Measurements from ENCODE around the gene RNLS.

The RNLS gene

DNA sequence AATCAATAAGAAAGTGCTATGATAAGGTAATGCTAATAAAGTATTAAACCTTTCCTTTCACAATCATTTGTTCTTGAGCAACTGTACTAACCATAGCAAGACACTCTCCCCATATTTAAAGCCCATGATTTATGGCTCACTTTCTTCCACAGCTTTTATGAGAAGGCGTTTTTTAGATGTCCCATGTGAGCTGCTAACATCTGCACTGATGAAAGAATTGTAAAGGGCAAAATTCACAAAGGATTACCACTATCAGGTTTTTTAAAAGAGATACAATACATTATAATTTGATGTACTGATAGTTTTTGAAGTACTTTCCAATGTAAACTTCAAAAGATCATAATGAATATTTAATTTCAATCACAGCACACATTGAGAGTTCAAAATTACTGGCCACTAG is 75.7 kb downstream of the RNLS start:
- Histone ChIP-seq H3K9me2 (replicated peaks; ENCODE audit: insufficient read depth, low read length) (no peaks in the 10 kb centered on the region), H3K9me3 (ENCODE audit: insufficient read depth, low read length) (no peaks in the 10 kb centered on the region), H3K27ac (ENCODE audit: low read depth, low read length) (no peak overlapping the region), H3K4me3 (ENCODE audit: insufficient read depth, low read length, poor library complexity, severe bottlenecking) (no peak overlapping the region), H3F3A (ENCODE audit: insufficient read depth) (no peaks in the 10 kb centered on the region), H3K36me3 (ENCODE audit: low read length) (no peaks in the 10 kb centered on the region), H3K4me2 (ENCODE audit: low read depth, low read length, poor library complexity, severe bottlenecking) (no peak overlapping the region), H3K27me3 (ENCODE audit: low read length) (no peaks in the 10 kb centered on the region), H3K9ac (ENCODE audit: low read length) (no peak overlapping the region), H2AFZ (ENCODE audit: low read depth, low read length, severe bottlenecking) (no peak overlapping the region), H4K20me1 (ENCODE audit: low read depth, low read length) (no peaks in the 10 kb centered on the region), H3K79me2 (ENCODE audit: insufficient read depth, low read length) (no peaks in the 10 kb centered on the region)
- TF ChIP-seq EZH2phosphoT487 (conservative IDR thresholded peaks at IDR 0.05; ENCODE audit: low read length) = no peak
- TF ChIP-seq, protein P1, sequence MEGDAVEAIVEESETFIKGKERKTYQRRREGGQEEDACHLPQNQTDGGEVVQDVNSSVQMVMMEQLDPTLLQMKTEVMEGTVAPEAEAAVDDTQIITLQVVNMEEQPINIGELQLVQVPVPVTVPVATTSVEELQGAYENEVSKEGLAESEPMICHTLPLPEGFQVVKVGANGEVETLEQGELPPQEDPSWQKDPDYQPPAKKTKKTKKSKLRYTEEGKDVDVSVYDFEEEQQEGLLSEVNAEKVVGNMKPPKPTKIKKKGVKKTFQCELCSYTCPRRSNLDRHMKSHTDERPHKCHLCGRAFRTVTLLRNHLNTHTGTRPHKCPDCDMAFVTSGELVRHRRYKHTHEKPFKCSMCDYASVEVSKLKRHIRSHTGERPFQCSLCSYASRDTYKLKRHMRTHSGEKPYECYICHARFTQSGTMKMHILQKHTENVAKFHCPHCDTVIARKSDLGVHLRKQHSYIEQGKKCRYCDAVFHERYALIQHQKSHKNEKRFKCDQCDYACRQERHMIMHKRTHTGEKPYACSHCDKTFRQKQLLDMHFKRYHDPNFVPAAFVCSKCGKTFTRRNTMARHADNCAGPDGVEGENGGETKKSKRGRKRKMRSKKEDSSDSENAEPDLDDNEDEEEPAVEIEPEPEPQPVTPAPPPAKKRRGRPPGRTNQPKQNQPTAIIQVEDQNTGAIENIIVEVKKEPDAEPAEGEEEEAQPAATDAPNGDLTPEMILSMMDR (IDR thresholded peaks at IDR 0.05; ENCODE audit: insufficient read depth, low read length, poor library complexity, severe bottlenecking) = no peak

DNA sequence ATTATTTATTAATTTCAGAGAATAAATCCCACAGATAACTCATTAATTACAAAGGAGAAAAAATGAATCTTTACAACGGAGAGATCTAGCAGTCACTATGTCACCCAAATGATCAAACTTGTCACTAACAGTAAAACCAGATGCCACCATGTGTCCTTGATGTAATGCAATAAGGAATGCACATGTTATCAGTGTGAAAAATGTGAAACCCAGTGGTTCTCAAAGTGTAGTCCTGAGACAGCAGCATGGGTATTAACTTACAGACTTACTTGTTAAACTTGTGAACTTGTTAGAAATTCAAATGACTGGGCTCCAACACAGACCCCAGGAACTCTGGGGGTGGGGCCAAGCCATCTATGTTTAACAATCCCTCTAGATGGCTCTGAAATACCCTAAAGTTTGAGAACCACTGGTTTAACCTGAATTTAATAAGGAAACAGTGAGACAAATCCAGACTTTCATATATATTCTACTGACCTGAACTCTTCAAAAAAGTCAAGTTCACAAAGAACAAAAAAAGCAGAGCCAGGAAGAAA is 77.4 kb downstream of the RNLS start:
- Histone ChIP-seq H3K27me3 (ENCODE audit: low read length) (no peaks in the 10 kb centered on the region), H3K36me3 (ENCODE audit: low read length) (no peaks in the 10 kb centered on the region), H3K4me3 (ENCODE audit: insufficient read depth, low read length, poor library complexity, severe bottlenecking) (no peak overlapping the region), H2AFZ (ENCODE audit: low read depth, low read length, severe bottlenecking) (no peak overlapping the region), H3K9me3 (ENCODE audit: insufficient read depth, low read length) (no peaks in the 10 kb centered on the region), H3K4me2 (ENCODE audit: low read depth, low read length, poor library complexity, severe bottlenecking) (no peak overlapping the region), H3K9me2 (replicated peaks; ENCODE audit: insufficient read depth, low read length) (no peaks in the 10 kb centered on the region), H3K79me2 (ENCODE audit: insufficient read depth, low read length) (no peaks in the 10 kb centered on the region), H3K9ac (ENCODE audit: low read length) (no peak overlapping the region), H3F3A (ENCODE audit: insufficient read depth) (no peaks in the 10 kb centered on the region), H4K20me1 (ENCODE audit: low read depth, low read length) (no peaks in the 10 kb centered on the region), H3K27ac (ENCODE audit: low read depth, low read length) (no peak overlapping the region)
- TF ChIP-seq, protein P1 (IDR thresholded peaks at IDR 0.05; ENCODE audit: insufficient read depth, low read length, poor library complexity, severe bottlenecking) = no peak
- TF ChIP-seq EZH2phosphoT487 (conservative IDR thresholded peaks at IDR 0.05; ENCODE audit: low read length) = no peak

- H3F3A ChIP-seq (ENCODE audit: insufficient read depth) = no peaks in the 10 kb centered on the region
- H3K9me3 ChIP-seq (ENCODE audit: insufficient read depth, low read length) = no peaks in the 10 kb centered on the region
- H3K9me2 ChIP-seq (replicated peaks; ENCODE audit: insufficient read depth, low read length) = no peaks in the 10 kb centered on the region
- H3K4me3 ChIP-seq (ENCODE audit: insufficient read depth, low read length, poor library complexity, severe bottlenecking) = no peak overlapping the region
- no peak overlapping the region for H3K9ac ChIP-seq (ENCODE audit: low read length)
- TF ChIP-seq EZH2phosphoT487 (conservative IDR thresholded peaks at IDR 0.05; ENCODE audit: low read length) = no peak
- TF ChIP-seq, protein P1 (IDR thresholded peaks at IDR 0.05; ENCODE audit: insufficient read depth, low read length, poor library complexity, severe bottlenecking) = no peak
- no peaks in the 10 kb centered on the region for H3K79me2 ChIP-seq (ENCODE audit: insufficient read depth, low read length)
- H3K27ac ChIP-seq (ENCODE audit: low read depth, low read length) = no peak overlapping the region
- H3K36me3 ChIP-seq (ENCODE audit: low read length) = no peaks in the 10 kb centered on the region
- H3K27me3 ChIP-seq (ENCODE audit: low read length) = no peaks in the 10 kb centered on the region
- H3K4me2 ChIP-seq (ENCODE audit: low read depth, low read length, poor library complexity, severe bottlenecking) = no peak overlapping the region
- H4K20me1 ChIP-seq (ENCODE audit: low read depth, low read length) = no peaks in the 10 kb centered on the region
- H2AFZ ChIP-seq (ENCODE audit: low read depth, low read length, severe bottlenecking) = no peak overlapping the region
Measured at GRCh38 chr10:88505265-88505664, 77.9 kb downstream of the RNLS start.
